GM23248 (cell line): ENCODE measurements around the gene APOLD1. TPM values are rescaled to one million over a fixed set of nuclear protein-coding genes. Genes with fewer than 3 reads are reported as not detected.

Experiments
- DNase-seq: peaks from one replicate; pipeline ENCODE4 v3.0.0-alpha.2; 2015
- H2AFZ ChIP-seq: fragments of 200-600 bp; sonication (generic); 2 replicates; pipeline ENCODE4 v1.6.1; 2016; ENCODE audit warnings: antibody characterized with exemption
- H3F3A ChIP-seq: fragments of 200-600 bp; sonication (generic); 2 replicates; pipeline ENCODE4 v1.6.1; 2016; ENCODE audit warnings: mild to moderate bottlenecking, antibody characterized with exemption, mixed run types; ENCODE audit not compliant: insufficient read depth
- H3K27ac ChIP-seq: fragments of 200-600 bp; sonication (generic); 2 replicates; pipeline ENCODE4 v1.5.1; 2016; ENCODE audit warnings: mild to moderate bottlenecking
- H3K27me3 ChIP-seq: fragments of 200-600 bp; sonication (generic); replicated peaks from 2 replicates; pipeline ENCODE4 v1.6.1; 2016; ENCODE audit warnings: mild to moderate bottlenecking; ENCODE audit not compliant: insufficient read depth
- H3K36me3 ChIP-seq: fragments of 200-600 bp; sonication (generic); 2 replicates; pipeline ENCODE4 v1.6.1; 2016; ENCODE audit warnings: low read depth, mild to moderate bottlenecking
- H3K4me1 ChIP-seq: fragments of 200-600 bp; sonication (generic); 2 replicates; pipeline ENCODE4 v1.6.1; 2016; ENCODE audit warnings: mild to moderate bottlenecking; ENCODE audit not compliant: insufficient read depth
- H3K4me2 ChIP-seq: fragments of 200-600 bp; sonication (generic); one replicate; pipeline ENCODE4 v1.6.1; 2016; ENCODE audit warnings: mild to moderate bottlenecking; ENCODE audit not compliant: unreplicated experiment
- H3K4me3 ChIP-seq: fragments of 200-600 bp; sonication (generic); 2 replicates; pipeline ENCODE4 v1.5.1; 2016; ENCODE audit warnings: mild to moderate bottlenecking
- H3K79me2 ChIP-seq: fragments of 200-600 bp; sonication (generic); 2 replicates; pipeline ENCODE4 v1.6.1; 2016; ENCODE audit warnings: mild to moderate bottlenecking; ENCODE audit not compliant: insufficient read depth
- H3K9ac ChIP-seq: fragments of 200-600 bp; sonication (generic); 2 replicates; pipeline ENCODE4 v1.6.1; 2016; ENCODE audit warnings: mild to moderate bottlenecking
- H3K9me2 ChIP-seq: fragments of 200-600 bp; sonication (generic); 2 replicates; pipeline ENCODE4 v1.6.1; 2016; ENCODE audit warnings: mixed run types, mild to moderate bottlenecking, moderate library complexity; ENCODE audit not compliant: insufficient read depth
- H3K9me3 ChIP-seq: fragments of 200-600 bp; sonication (generic); one replicate; pipeline ENCODE4 v1.6.1; 2017; ENCODE audit warnings: low read depth
- H4K20me1 ChIP-seq: fragments of 200-600 bp; sonication (generic); 2 replicates; pipeline ENCODE4 v1.6.0; 2016; ENCODE audit not compliant: insufficient read depth
- EZH2 ChIP-seq: fragments of 200-600 bp; sonication (generic); IDR thresholded peaks from 2 replicates; pipeline ENCODE4 v1.6.1; 2018; ENCODE audit warnings: antibody characterized with exemption, mild to moderate bottlenecking; ENCODE audit not compliant: insufficient read depth, poor library complexity, severe bottlenecking
- EZH2phosphoT487 ChIP-seq: fragments of 200-600 bp; sonication (generic); IDR thresholded peaks from 2 replicates; pipeline ENCODE4 v1.6.1; 2018; ENCODE audit warnings: antibody characterized with exemption, moderate library complexity, mild to moderate bottlenecking, low read depth; ENCODE audit not compliant: insufficient read depth
- WGBS, 2 experiments: methylation state at CpG; one replicate each; pipeline ENCODE4 v1.1.6; 2015 to 2017; ENCODE audit warnings: low lambda C conversion rate in 2 of 2, low coverage in 1 of 2; ENCODE audit errors: missing lambda C conversion rate in 2 of 2; 5-methylcytosine and 5-hydroxymethylcytosine counted together
- in situ Hi-C: fragments of 300-500 bp; cut with MboI; formaldehyde crosslinking; loops from 2 replicates; pipeline ENCODE4 v1.15.0; 2020
- polyA plus RNA-seq: library from polyadenylated mRNA; unstranded; fragments of >200 nt; fragmentation: Nextera tagmentation; extraction: Ambion mirVana; gene quantifications from 2 replicates; pipeline ENCODE4 v1.2.1, GENCODE V29; 2016
- total RNA-seq: library from RNA; depleted of rRNA; stranded (reverse); fragments of >200 nt; shearing (Covaris generic); gene quantifications from 2 replicates; pipeline ENCODE4 v1.2.3, GENCODE V29; 2014

APOLD1 gene
- total and polyA plus RNA-seq, 2 experiments from 2014 or later = 3.8 to 5.2 TPM

- no peaks in the 10 kb centered on the region for H3K27me3 ChIP-seq
- H3K9ac ChIP-seq = peak overlapping the region; percentile 1; the same call in 1 of the 2 replicates
- WGBS, 2 experiments = 11 to 14% methylated on average over 7 of the region's 7 CpGs
- H3K9me3 ChIP-seq = no peaks in the 10 kb centered on the region
- no peaks in the 10 kb centered on the region for H3K36me3 ChIP-seq
- H3K4me2 ChIP-seq = peak overlapping the region; percentile 45
- no peak overlapping the region for H3K27ac ChIP-seq
- H3K79me2 ChIP-seq = peaks cover 8% of the 10 kb centered on the region; the same call in 1 of the 2 replicates
- H3K4me3 ChIP-seq = peak overlapping the region; percentile 31; the same call in 1 of the 2 replicates
- H3K4me1 ChIP-seq = peaks cover 31% of the 10 kb centered on the region
- TF ChIP-seq EZH2 (no peak), EZH2phosphoT487 (no peak)
- peak; percentile 48 for DNase-seq
- peak overlapping the region; percentile 41 for H2AFZ ChIP-seq
- no peaks in the 10 kb centered on the region for H4K20me1 ChIP-seq
- in situ Hi-C loops = loop anchor here (10.0 kb wide), 1 partner anchor 193 kb away; no protein-coding TSS in a partner anchor
- H3F3A ChIP-seq = peaks cover 6% of the 10 kb centered on the region; the same call in 1 of the 2 replicates
- H3K9me2 ChIP-seq = no peaks in the 10 kb centered on the region
Observed at GRCh38 chr12:12791756-12792369, 6.4 kb downstream of the APOLD1 start.

- Histone ChIP-seq H3K27ac (no peak overlapping the region), H3K9me2 (no peaks in the 10 kb centered on the region), H3K36me3 (no peaks in the 10 kb centered on the region), H3K79me2 (peaks cover 8% of the 10 kb centered on the region; the same call in 1 of the 2 replicates), H3K9me3 (no peaks in the 10 kb centered on the region), H3K4me3 (no peak overlapping the region), H3K27me3 (no peaks in the 10 kb centered on the region), H2AFZ (no peak overlapping the region; the same call in 1 of the 2 replicates), H4K20me1 (no peaks in the 10 kb centered on the region), H3K9ac (no peak overlapping the region), H3K4me2 (no peak overlapping the region), H3K4me1 (peaks cover 29% of the 10 kb centered on the region), H3F3A (peaks cover 6% of the 10 kb centered on the region; the same call in 1 of the 2 replicates)
- no peak for TF ChIP-seq EZH2phosphoT487
- no peak for TF ChIP-seq EZH2
- no peak for DNase-seq
- WGBS, 2 experiments = 68 to 75% methylated on average over 6 of the region's 6 CpGs
- in situ Hi-C loops = loop anchor here (10.0 kb wide), 1 partner anchor 192 kb away; no protein-coding TSS in a partner anchor
Observed at GRCh38 chr12:12792421-12792820, 7.0 kb downstream of the APOLD1 start.

GRCh38 chr12:12794686-12795085 is 9.2 kb downstream of the APOLD1 start:
- H3K27me3 ChIP-seq = no peaks in the 10 kb centered on the region
- H2AFZ ChIP-seq = no peak overlapping the region
- DNase-seq = no peak
- peaks cover 11% of the 10 kb centered on the region for H3K4me1 ChIP-seq
- in situ Hi-C loops = loop anchor here (10.0 kb wide), 1 partner anchor 190 kb away; no protein-coding TSS in a partner anchor
- no peak overlapping the region for H3K4me2 ChIP-seq
- H3K4me3 ChIP-seq = no peak overlapping the region
- H3K79me2 ChIP-seq = peaks cover 3% of the 10 kb centered on the region; the same call in 1 of the 2 replicates
- H4K20me1 ChIP-seq = no peaks in the 10 kb centered on the region
- H3K9ac ChIP-seq = no peak overlapping the region
- no peaks in the 10 kb centered on the region for H3K36me3 ChIP-seq
- no peak overlapping the region for H3K27ac ChIP-seq
- WGBS, 2 experiments = 96 to 98% methylated on average over 2 of the region's 2 CpGs
- H3K9me3 ChIP-seq = no peaks in the 10 kb centered on the region
- no peaks in the 10 kb centered on the region for H3F3A ChIP-seq
- no peak for TF ChIP-seq EZH2
- no peak for TF ChIP-seq EZH2phosphoT487
- H3K9me2 ChIP-seq = no peaks in the 10 kb centered on the region

- no peak overlapping the region for H2AFZ ChIP-seq
- H3K79me2 ChIP-seq = no peaks in the 10 kb centered on the region
- no peaks in the 10 kb centered on the region for H3K9me2 ChIP-seq
- H3K27ac ChIP-seq = no peak overlapping the region
- H3K9me3 ChIP-seq = no peaks in the 10 kb centered on the region
- H3K4me1 ChIP-seq = peaks cover 22% of the 10 kb centered on the region
- H3K4me2 ChIP-seq = no peak overlapping the region
- in situ Hi-C loops = loop anchor here (10.0 kb wide), 1 partner anchor 189 kb away; no protein-coding TSS in a partner anchor
- H4K20me1 ChIP-seq = no peaks in the 10 kb centered on the region
- H3K27me3 ChIP-seq = no peaks in the 10 kb centered on the region
- no peak for DNase-seq
- H3K4me3 ChIP-seq = no peak overlapping the region
- H3K36me3 ChIP-seq = no peaks in the 10 kb centered on the region
- peaks cover 7% of the 10 kb centered on the region; the same call in 1 of the 2 replicates for H3F3A ChIP-seq
- TF ChIP-seq EZH2 = no peak
- TF ChIP-seq EZH2phosphoT487 = no peak
- 72 to 73% methylated on average over 3 of the region's 3 CpGs for WGBS, 2 experiments
- H3K9ac ChIP-seq = no peak overlapping the region
Observed at GRCh38 chr12:12796171-12796570, 10.7 kb downstream of the APOLD1 start.
